Testis (tissue), 3 donors: ENCODE data around the gene DCBLD2. TPM values are rescaled to one million over a fixed set of nuclear protein-coding genes. Genes with fewer than 3 reads are reported as not detected.

Source experiments
- DNase-seq: peaks from one replicate; pipeline ENCODE4 v3.0.0-alpha.2; 2019
- H3K27ac ChIP-seq, 2 donors: fragments of 200-600 bp; sonication (generic); one replicate each; pipeline ENCODE4 v1.5.1; 2019
- H3K27me3 ChIP-seq: fragments of 200-600 bp; sonication (generic); one replicate; pipeline ENCODE4 v1.5.1; 2019
- H3K36me3 ChIP-seq: fragments of 200-600 bp; sonication (generic); one replicate; pipeline ENCODE4 v1.5.1; 2017; ENCODE audit warnings: low read depth; ENCODE audit errors: missing control alignments
- H3K4me1 ChIP-seq: fragments of 200-600 bp; sonication (generic); one replicate; pipeline ENCODE4 v1.5.1; 2019
- H3K4me3 ChIP-seq, 2 donors: fragments of 200-600 bp; sonication (generic); one replicate each; pipeline ENCODE4 v1.5.1; 2017 to 2019
- H3K9me3 ChIP-seq: fragments of 200-600 bp; sonication (generic); one replicate; pipeline ENCODE4 v1.5.1; 2017
- CTCF ChIP-seq, 3 experiments: fragments of 450-650 bp in 2 of 3; fragments of 200-600 bp in 1 of 3; sonication (generic) in 1 of 3; IDR thresholded peaks; one replicate each; pipeline ENCODE4 v1.5.1; 2016 to 2019; ENCODE audit warnings: antibody characterized with exemption in 3 of 3, mild to moderate bottlenecking in 2 of 3, moderate library complexity in 1 of 3
- POLR2A ChIP-seq: fragments of 450-650 bp; IDR thresholded peaks from one replicate; pipeline ENCODE4 v1.6.1; 2017; ENCODE audit warnings: antibody characterized with exemption, mild to moderate bottlenecking, moderate library complexity
- WGBS, 2 donors: methylation state at CpG; one replicate each; pipeline ENCODE4 v1.1.5; 2018; 5-methylcytosine and 5-hydroxymethylcytosine counted together
- intact Hi-C: fragments of 100-400 bp; cut with DNase I; formaldehyde crosslinking; loops from one replicate; pipeline ENCODE4 v1.15.1; 2023; ENCODE audit warnings: low total_unique reads
- polyA plus RNA-seq: library from polyadenylated mRNA; stranded (reverse); fragments of 350-450 nt; fragmentation: Illumina TruSeq; extraction: RNeasy Lipid Tissue Mini Kit (QIAGEN cat#74804); gene quantifications from one replicate; pipeline ENCODE4 v1.2.3, GENCODE V29; 2014; ENCODE audit warnings: low read depth, low replicate concordance; ENCODE audit not compliant: insufficient read depth
- total RNA-seq, 2 donors: library from RNA; depleted of rRNA; stranded (reverse); fragments of >200 nt; gene quantifications; one replicate each; pipeline ENCODE4 v1.2.3, GENCODE V29; 2016

DCBLD2 gene
- total and polyA plus RNA-seq, 3 donors from 2014 or later = 48.5 to 211 (median 161) TPM

DNA sequence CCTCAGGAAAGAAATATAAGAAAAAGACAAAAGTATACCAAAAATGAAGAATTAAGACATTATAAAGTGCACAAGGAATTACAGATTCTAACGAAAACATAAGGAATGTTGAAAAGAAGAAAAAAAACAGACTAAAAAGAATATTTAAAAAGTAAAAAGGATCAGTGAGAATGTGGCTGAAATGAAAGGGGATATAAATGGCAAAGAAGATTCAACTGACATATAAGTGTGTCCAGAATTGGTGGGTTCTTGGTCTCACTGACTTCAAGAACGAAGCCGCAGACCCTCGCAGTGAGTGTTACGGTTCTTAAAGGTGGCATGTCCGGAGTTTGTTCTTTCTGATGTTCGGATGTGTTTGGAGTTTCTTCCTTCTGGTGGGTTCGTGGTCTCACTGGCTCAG, 44.8 kb downstream of the DCBLD2 start:
- no peak for DNase-seq
- no peaks in the 10 kb centered on the region for H3K27me3 ChIP-seq
- no peak overlapping the region for H3K27ac ChIP-seq
- WGBS, 2 donors = 84 to 96% methylated on average over 8 of the region's 8 CpGs
- intact Hi-C loops = no loop called here
- H3K36me3 ChIP-seq = no peaks in the 10 kb centered on the region
- H3K9me3 ChIP-seq = no peaks in the 10 kb centered on the region
- TF ChIP-seq CTCF (IDR thresholded peaks at IDR 0.05) (no peak), POLR2A (no peak)
- no peaks in the 10 kb centered on the region for H3K4me1 ChIP-seq
- no peak overlapping the region for H3K4me3 ChIP-seq

- Histone ChIP-seq H3K27ac (no peak overlapping the region), H3K36me3 (no peaks in the 10 kb centered on the region), H3K4me1 (no peaks in the 10 kb centered on the region), H3K4me3 (no peak overlapping the region), H3K9me3 (no peaks in the 10 kb centered on the region), H3K27me3 (no peaks in the 10 kb centered on the region)
- WGBS, 2 donors = 78 to 85% methylated on average over 1 of the region's 1 CpG
- DNase-seq = no peak
- TF ChIP-seq POLR2A = no peak
- no peak for TF ChIP-seq CTCF (IDR thresholded peaks at IDR 0.05)
- intact Hi-C loops = no loop called here
Observed at GRCh38 chr3:98855806-98856400, 45.6 kb downstream of the DCBLD2 start.

- intact Hi-C loops = no loop called here
- Histone ChIP-seq H3K4me1 (no peaks in the 10 kb centered on the region), H3K36me3 (no peaks in the 10 kb centered on the region), H3K27ac (no peak overlapping the region), H3K9me3 (no peaks in the 10 kb centered on the region), H3K4me3 (no peak overlapping the region), H3K27me3 (no peaks in the 10 kb centered on the region)
- TF ChIP-seq POLR2A (no peak), CTCF (IDR thresholded peaks at IDR 0.05) (no peak)
- no peak for DNase-seq
- 94 to 100% methylated on average over 1 of the region's 1 CpG for WGBS, 2 donors
Observed at GRCh38 chr3:98848108-98848507, 53.4 kb downstream of the DCBLD2 start.

DNA sequence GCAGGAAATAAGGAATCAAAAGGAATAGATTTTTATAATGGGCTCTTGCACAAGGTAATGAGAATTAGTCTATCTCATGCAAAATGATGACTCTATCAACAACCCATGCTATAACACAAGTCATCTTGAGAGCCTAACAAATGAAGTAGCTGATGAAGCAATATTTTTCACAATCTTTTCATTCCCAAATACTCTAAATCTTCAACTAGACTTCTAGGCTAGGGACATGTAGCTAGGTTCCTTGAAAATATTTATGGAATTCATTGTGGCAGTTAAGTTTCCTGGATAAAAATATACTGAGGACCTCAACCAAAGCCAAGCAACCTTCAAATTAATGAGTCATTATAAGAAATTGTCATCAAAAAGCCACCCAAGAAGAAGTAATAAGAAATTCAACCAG, 55.4 kb downstream of the DCBLD2 start:
- DNase-seq = no peak
- TF ChIP-seq POLR2A = no peak
- TF ChIP-seq CTCF (IDR thresholded peaks at IDR 0.05) = no peak
- intact Hi-C loops = no loop called here

DNA sequence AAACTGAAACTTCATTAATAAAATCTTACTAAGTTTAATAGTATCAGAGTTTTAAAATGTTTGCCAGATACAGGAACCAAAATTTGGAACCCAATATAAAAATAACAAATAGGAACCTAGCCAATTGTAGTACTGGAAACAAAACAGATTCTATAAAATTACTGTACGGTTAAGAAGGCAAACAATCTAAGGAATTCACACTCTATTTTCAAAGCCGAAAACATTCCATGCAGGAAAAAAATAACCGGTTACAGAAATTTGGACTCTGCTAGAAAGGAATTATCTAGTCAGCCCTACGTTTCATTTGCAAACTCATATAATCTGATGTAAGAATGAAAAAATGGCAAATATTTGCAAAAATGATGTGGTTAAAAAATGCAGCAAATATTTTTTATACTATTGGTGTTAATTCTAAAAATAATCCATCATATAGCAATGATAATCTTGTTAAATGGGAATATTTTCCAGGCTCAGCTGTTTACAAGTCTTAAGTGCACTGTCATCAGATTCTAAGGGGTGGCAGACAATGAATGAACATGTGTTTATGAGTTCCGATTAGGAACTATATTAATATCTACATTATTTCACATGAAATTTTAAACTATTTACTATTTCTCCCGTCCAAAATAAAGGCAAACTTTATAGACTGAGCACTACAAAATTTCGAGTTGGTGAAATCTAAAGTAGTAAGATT, 58.1 kb downstream of the DCBLD2 start:
- 56 to 57% methylated on average over 7 of the region's 7 CpGs for WGBS, 2 donors

More for the DNA sequence above, 55.4 kb downstream of the DCBLD2 start:
- H3K27ac ChIP-seq = no peak overlapping the region
- no peaks in the 10 kb centered on the region for H3K36me3 ChIP-seq
- H3K27me3 ChIP-seq = no peaks in the 10 kb centered on the region
- H3K9me3 ChIP-seq = no peaks in the 10 kb centered on the region
- no peaks in the 10 kb centered on the region for H3K4me1 ChIP-seq
- no peak overlapping the region for H3K4me3 ChIP-seq

More for the DNA sequence above, 58.1 kb downstream of the DCBLD2 start:
- Histone ChIP-seq H3K9me3 (no peaks in the 10 kb centered on the region), H3K27me3 (no peaks in the 10 kb centered on the region), H3K36me3 (no peaks in the 10 kb centered on the region), H3K4me1 (no peaks in the 10 kb centered on the region), H3K27ac (no peak overlapping the region), H3K4me3 (no peak overlapping the region)
- intact Hi-C loops = no loop called here
- DNase-seq = no peak
- no peak for TF ChIP-seq CTCF (IDR thresholded peaks at IDR 0.05)
- TF ChIP-seq POLR2A = no peak
